HL-60 (cell line): ENCODE measurements around the gene SLC38A8.
A peak's percentile ranks its signal among the peaks of the same experiment; 100 is the strongest.

Experiments used
- DNase-seq, 2 experiments: peaks; one replicate each; pipeline ENCODE4 v3.0.0-alpha.2; 2010 to 2020; ENCODE audit warnings: low read depth in 1 of 2, low spot score in 1 of 2
- H3K27ac ChIP-seq: fragments of 250-450 bp; sonication (Bioruptor Pico); replicated peaks from 2 replicates; pipeline ENCODE4 v1.5.1; 2020; ENCODE audit warnings: mild to moderate bottlenecking, moderate library complexity
- H3K27me3 ChIP-seq: fragments of 250-450 bp; sonication (Bioruptor Pico); 2 replicates; pipeline ENCODE4 v1.5.1; 2021; ENCODE audit warnings: mild to moderate bottlenecking, moderate library complexity; ENCODE audit not compliant: insufficient read depth, poor library complexity, severe bottlenecking
- H3K4me3 ChIP-seq: replicated peaks from 2 replicates; pipeline ENCODE4 v1.5.1; 2011; ENCODE audit warnings: mild to moderate bottlenecking, control low read depth, low read length; ENCODE audit not compliant: insufficient read depth
- CTCF ChIP-seq: IDR thresholded peaks from one replicate; pipeline ENCODE4 v1.5.1; 2011; ENCODE audit warnings: low read length, control low read depth, inconsistent platforms; ENCODE audit not compliant: insufficient read depth
- GABPA ChIP-seq: IDR thresholded peaks from 2 replicates; pipeline ENCODE4 v1.6.1; 2012; ENCODE audit warnings: low read depth
- POLR2AphosphoS5 ChIP-seq: IDR thresholded peaks from 2 replicates; pipeline ENCODE4 v1.6.1; 2012; ENCODE audit warnings: low read depth
- REST ChIP-seq: IDR thresholded peaks from 2 replicates; pipeline ENCODE4 v1.6.1; 2012; ENCODE audit warnings: low read depth; ENCODE audit not compliant: insufficient replicate concordance
- SPI1 ChIP-seq: IDR thresholded peaks from 2 replicates; pipeline ENCODE4 v1.6.1; 2012; ENCODE audit warnings: low read depth, mild to moderate bottlenecking, borderline replicate concordance

SLC38A8 gene

GRCh38 chr16:84082835-84083569, 40.4 kb upstream of the SLC38A8 start:
- Histone ChIP-seq H3K27me3 (no peaks in the 10 kb centered on the region), H3K4me3 (no peak overlapping the region), H3K27ac (peak overlapping the region; percentile 84)
- peak; percentile 42 to 83 for DNase-seq
- TF ChIP-seq CTCF (no peak), POLR2AphosphoS5 (no peak), SPI1 (peak; percentile 44; the same call in 1 of the 2 replicates)

- TF ChIP-seq SPI1, result no peak
- TF ChIP-seq REST, result no peak
- TF ChIP-seq POLR2AphosphoS5, result no peak
- TF ChIP-seq GABPA, result no peak
- no peak for TF ChIP-seq CTCF
- no peak for DNase-seq
- H3K4me3 ChIP-seq, result no peak overlapping the region
- no peaks in the 10 kb centered on the region for H3K27me3 ChIP-seq
- H3K27ac ChIP-seq, result peak overlapping the region; percentile 84
Measured at GRCh38 chr16:84082110-84082509, 39.5 kb upstream of the SLC38A8 start.

- TF ChIP-seq POLR2AphosphoS5 (no peak), REST (no peak), SPI1 (no peak), GABPA (no peak), CTCF (no peak)
- Histone ChIP-seq H3K27me3 (no peaks in the 10 kb centered on the region), H3K27ac (no peak overlapping the region), H3K4me3 (no peak overlapping the region)
- DNase-seq, result no peak
Measured at GRCh38 chr16:84081446-84081989, 38.9 kb upstream of the SLC38A8 start.
